ENCODE data around the gene GRAPL. TPM values are rescaled to one million over a fixed set of nuclear protein-coding genes. Genes with fewer than 3 reads are reported as not detected.
"Not testable (repeated sequence)": the region's sequence is repeated elsewhere in the genome, so short reads cannot be mapped to it uniquely, and the experiment has no call there.

GRAPL gene
- total RNA-seq, 1 experiment from 2014 or later: not detected

DNA sequence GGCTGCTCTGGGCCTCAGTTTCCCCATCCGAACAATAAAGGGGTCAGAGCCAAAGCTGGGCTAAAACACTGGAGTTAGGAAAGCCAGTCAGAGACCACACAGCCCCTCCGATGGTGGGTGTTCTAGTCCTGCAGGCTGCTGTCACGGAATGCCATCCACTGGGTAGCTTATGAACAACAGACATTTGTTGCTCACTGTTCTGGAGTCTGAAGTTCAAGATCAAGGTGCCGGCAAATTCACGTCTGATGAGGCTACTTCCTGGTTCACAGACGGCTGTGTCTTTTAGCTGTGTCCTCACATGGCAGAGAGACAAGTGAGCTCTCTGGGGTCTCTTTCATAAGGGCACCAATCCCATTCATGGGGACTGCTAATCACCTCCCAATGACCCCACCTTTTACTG is 9.2 kb downstream of the GRAPL start:
- not testable (repeated sequence) for DNase-seq (ENCODE audit: low read depth)

DNA sequence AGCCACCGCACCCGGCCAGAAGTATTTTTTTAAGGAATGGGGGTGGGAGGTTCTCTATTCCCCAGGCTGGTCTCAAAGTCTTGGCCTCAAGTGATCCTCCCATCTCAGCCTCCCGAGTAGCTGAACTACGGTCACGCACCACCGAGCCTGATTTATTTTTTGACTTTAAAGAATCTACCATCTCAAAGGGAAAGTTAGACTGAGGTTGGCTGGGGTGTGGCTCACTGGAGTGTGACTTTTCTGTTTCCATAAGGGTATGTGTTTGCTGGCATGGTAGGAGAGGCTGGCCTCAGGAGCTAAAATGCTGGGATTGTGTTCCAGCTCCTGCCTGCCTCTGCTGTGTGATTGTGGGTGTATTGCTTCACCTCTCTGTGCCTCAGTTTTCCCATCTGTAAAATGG is 10.6 kb downstream of the GRAPL start:
- DNase-seq (ENCODE audit: low read depth): not testable (repeated sequence)

DNA sequence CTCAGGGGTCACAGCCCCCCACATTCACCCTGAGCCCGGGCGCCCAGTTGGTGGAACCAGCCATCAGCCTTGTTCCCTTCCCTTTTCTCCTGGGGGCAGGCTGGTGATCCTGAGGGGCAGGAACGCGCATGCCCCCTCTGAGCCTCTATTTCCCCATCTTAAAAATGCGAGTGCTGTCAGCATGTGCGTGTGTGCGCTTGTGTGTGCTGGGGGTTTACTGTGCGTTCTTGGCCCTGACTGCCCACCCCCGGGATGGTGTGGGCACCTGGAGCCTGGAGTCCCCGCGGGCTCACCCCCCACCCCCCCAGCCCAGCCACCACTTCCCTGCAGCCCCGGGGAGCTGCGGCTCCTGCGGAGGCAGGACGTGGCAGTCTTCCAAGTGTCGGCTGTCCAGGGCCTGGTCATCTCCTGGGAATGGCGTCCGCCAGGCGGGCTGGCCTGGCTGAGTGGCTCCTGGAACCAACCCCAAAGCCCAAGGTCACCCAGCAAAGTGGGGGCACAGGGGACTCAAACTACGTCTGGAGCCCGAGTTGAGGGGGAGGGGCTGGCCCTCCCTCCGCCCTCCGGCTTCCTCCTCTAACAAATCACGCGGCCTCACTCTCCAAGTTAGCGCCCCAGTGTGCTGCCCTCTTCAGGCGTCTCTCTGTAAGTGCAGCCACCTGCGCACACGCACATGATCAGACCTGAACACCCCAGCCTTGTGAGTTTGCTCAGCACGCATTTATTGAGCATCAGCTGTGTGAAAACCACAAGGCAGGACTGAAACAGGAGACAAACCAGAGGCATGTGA is 14.2 kb downstream of the GRAPL start:
- DNase-seq (ENCODE audit: low read depth): not testable (repeated sequence)

DNA sequence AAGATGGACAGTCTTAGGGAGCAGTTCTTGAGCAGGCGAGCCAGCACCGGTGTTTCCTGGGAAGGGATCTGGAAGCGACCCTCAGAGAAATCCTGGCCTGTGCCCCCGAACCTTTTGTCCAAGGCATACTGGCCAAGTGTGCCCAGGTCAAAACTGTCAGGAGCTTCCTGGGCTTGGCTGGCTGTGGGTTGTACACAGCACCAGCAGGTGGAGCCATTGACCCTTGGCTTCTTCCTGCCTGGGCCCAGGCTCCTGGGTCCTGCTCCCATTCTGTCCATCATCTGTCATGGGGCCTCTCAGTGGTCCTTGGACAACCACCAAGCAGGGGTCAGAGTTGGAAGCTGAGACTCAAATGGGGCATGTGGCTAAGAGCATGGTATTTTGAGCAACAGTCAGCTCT is 15.0 kb downstream of the GRAPL start:
- DNase-seq (ENCODE audit: low read depth): not testable (repeated sequence)

DNA sequence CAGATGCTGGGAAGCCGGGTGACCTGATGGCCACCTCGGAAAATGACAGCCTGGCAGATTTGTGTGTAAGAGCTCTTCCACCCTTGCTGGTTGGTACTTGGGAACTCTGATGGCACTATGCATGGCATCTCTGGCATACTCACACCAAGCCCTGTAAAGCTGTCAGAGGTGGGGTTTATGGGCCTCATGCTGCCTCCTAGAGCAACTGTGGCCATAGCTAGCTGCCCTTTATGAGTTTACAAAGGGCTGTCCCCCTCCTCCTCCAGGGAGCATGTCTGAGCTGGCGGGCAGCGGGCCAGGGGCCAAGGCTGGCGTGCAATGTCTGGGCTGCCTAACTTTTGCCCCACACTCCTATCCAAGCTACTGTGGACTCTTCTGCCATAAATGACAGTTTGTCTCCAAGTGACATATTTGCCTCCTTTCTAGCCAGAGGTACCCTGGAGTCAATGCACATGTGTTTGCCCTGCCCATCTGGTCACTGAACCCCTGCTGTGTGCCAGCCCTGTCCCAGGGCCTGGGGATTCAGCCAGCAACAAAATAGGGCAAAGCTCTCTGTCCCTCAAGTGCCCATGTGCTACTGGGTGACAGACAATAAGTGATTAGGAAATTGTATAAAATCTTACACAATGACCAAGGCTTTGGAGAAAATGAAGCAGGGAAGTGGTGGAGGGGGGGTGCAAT is 15.8 kb downstream of the GRAPL start:
- not testable (repeated sequence) for DNase-seq (ENCODE audit: low read depth)

DNA sequence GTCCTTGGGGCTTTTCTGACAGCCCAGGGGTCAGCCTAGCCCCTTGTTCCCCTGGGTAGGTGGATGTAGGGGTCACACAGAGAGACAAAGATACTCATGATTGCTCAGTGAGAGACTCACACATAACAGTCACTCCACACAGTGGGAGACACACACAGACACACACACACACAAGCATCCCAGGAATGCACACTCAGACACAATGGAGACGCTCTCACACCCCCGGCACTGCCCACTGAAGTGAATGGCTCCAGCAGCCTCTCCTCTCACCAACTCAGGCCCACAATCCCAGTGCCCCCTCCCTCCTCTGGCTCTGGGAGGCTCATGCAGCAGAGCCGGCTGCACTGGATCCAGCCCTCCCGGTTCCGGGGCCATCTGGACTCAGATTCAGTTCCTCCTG is 17.0 kb downstream of the GRAPL start:
- not testable (repeated sequence) for DNase-seq (ENCODE audit: low read depth)

DNA sequence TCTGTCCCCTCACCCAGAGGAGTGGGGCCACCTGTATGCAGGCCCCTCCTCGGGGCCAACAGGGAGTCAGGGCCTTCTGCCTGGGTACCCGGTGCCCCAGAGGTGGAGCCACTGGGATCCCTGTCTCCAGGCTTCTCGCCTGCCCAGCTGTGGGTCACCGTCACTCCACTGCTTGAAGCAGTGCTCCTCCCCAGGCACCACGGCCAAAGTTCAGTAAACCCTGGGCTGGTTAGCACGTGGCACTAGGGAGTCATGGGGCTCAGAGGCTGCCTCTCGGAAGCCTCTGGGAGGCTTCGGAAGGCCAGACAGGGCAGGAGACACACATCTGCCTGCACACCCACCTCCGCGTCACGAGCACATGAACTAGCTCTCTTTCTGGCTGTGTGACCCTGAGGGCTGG is 18.1 kb downstream of the GRAPL start:
- not testable (repeated sequence) for DNase-seq (ENCODE audit: low read depth)

DNA sequence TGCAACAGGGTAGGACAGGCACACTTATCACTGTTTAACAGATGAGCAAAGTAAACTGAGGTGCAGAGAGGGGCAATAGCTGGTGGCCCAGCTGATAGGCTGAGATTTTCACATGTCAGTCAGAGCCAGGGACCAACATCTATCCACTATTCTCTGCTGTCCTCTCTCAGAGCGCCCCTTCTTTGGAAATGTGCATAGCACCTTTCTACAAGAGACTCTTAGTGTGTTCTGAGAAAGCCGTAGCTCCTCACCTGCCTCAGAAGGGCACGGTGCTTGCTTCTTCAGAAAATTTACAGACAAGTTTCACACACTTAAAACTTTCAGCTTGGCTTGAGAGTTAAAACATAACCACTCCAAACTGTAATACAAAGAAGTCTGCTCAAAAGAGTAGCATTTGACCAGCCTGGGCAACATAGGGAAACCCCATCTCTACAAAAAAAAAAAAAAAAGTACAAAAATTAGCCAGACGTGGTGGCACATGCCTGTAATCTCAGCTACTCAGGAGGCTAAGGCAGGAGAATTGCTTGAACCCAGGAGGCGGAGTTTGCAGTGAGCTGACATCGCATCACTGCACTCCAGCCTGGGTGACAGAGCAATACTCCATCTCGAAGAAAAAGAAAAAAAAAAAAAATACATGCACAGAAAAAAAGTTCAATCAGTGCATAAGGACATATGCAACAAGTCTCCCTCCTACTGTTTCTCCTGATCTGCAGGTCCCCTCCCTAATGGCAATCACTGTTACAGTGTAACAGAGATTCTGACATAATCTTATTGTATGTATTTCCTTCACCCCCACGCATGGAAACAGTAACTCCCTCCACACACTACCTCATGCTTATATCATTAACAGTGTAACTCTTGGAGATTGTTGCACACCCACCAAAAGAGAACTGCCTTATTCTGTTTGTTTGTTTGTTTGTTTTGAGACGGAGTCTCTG is 23.6 kb downstream of the GRAPL start:
- not testable (repeated sequence) for DNase-seq (ENCODE audit: low read depth)

DNA sequence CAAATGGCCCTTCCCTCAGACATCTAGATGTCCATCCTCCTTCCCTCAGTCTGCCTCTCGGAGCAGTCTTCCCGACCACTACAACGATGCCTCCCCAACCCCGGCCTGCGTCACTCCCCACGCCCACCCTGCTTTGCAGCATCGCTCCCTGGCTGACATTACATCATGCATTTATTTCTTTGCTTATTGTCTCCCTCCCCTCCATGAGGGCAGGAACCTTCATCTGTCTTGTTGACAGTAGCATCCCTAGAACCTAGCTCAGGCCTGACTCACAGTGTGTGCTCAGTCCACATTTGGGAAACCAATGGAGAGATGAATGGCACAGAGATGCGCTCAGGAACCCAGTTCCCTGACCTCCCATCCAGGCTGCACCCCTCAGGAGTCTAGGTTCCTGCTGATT is 30.2 kb downstream of the GRAPL start:
- DNase-seq (ENCODE audit: low read depth): not testable (repeated sequence)

DNA sequence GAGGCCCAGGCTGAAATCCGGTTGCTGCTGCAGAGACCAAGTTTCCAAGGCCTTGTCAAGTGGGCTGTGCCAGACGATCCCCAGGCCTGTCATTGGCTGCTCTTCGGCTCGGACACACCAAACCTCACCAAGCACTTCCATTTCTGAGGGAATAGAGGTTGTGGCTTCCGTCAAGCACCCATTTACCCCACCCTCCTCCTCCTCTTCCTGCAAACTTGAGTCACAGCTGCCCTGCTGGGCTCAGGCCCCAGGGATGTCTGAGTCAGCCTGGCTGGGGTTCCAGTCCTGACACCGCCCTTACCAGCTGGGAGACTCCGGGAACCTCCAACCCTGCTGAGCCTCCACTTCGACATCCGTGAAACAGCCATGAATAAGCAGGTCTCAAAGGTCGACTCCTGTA is 31.1 kb downstream of the GRAPL start:
- not testable (repeated sequence) for DNase-seq (ENCODE audit: low read depth)

DNA sequence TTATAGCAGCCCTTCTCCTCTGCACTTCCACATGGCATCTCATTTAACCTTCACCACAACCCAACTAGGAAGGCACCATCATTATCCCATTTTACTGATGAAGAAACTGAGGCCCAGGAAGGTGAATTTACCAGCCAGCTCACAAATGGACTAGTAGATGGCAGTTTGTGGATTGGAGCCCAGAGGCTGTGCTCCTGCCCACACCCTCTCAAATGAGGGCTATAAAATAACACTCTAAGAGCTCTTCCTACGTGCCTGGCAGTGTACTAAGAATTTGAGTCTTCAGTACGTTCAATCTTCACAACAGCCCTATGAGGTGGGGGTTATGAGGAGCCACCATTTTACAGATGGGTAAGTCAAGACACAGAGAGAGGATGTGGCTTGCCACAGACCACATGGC is 31.5 kb downstream of the GRAPL start:
- not testable (repeated sequence) for DNase-seq (ENCODE audit: low read depth)

DNA sequence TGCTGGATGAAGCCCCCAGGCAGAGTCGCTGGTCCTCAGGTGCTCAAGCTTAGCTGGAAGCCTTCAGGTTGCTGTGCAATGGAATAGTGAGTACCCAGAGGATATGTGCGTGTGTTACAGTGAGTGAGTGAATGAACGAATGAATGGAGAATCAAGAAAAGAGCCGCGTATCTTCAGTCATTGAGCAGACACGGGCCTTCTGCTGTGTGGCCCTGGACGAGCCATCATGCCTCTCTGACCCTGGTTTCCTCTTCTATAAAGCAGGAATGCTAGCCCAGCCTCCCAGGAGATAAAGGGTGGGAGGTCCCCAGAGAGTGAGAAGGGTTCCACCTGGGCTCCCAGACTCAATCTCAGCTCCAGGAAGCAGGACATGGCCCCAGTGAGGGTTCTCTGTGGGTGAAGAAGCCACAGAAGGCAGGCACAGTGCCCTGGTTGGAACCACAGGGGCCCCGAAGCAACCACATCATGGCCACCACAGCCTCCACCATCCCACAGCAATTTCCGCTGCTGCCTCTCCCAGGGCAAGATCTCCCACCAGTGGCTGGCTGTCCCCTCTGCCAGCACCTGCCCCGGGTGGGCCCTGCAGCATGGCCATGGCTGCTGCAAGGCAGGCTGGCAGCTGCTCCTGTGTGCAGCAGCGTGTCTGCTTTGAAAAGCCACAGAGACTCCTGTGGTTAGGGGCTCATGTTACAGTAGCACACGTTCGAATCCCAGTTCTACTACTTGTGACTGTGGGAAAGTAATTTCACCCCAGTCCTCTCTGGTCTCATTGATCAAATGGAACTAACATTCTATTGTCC is 34.1 kb downstream of the GRAPL start:
- not testable (repeated sequence) for DNase-seq (ENCODE audit: low read depth)

DNA sequence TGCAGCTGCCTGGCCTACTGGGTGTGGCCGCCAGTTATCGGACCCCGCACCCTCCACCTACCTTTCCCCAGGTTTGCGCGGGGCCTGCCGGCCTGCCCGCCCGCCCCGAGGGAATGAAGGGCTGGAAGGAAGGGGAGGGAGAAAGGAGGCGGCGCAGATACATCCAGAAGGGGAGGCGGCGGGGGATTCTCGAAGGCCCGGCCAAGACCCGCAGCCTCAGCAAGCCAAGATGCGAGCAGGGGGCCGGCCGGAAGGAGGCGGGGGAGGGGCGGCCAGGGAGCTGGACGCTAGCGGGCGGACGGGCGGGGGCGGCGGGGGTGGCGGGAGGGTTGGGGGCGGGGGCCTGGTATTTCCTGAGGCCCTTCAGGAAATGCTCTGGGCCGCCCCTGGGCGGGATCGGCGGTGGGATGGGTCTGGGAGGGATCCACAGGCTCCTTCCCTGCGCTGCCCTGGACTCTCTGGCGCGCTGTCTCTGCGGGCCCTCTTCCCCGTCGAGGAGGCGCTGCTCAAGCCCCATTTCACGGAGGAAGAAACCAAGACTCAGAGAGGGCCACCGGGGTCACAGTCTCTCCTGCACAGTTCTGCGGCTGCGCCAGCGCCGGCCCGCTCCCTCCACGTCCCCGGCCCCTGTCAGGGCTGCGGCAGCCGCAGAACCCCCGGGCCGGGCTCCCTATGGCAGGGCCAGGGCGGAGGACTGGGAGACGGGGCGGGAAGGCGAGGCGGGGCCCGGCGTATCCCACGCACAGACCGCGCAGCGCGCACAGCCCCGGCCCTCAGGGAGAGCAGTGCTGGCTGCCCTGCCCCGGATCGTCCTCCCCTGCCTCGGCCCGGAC is 35.2 kb downstream of the GRAPL start:
- DNase-seq (ENCODE audit: low read depth): not testable (repeated sequence)

DNA sequence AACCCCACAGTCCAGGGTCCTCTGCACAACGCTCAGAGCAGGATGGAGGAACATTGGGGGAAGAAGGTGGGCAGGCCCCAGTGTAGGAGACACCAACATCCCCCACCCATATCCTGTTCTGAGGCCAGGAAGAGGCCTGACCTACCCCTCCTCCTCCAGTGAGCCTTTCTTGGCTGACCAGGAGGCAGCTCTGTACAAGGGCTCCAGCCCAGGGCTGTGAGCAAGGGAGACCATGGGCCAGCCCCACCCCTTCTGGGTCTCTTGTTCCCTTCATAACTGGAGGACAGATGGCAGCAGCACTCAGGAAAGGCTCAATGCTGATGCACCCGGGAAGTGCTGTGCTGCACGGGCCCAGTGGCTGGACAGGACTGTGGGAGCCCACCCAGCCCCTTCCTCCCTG is 47.0 kb downstream of the GRAPL start:
- not testable (repeated sequence) for DNase-seq (ENCODE audit: low read depth)

DNA sequence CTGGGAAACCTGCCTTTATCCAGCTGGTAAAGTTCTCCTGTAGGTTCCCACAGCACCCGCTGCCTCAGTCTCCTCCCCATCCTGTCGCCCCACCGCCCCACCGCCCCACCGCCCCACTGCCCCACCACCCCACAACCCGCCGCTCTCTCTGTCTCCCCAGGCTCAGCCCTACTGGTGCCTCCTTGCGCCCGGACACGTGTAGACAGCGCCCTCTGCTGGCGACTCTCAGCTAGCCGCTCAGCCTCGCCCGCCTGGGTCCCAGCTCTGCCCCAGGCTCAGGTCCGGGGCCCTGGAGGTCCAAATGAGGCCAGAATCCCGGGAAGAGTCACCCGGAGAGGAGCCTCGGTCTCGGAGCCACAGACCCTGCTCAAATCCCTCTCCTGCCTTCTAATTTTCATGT is 48.0 kb downstream of the GRAPL start:
- DNase-seq (ENCODE audit: low read depth): not testable (repeated sequence)

DNA sequence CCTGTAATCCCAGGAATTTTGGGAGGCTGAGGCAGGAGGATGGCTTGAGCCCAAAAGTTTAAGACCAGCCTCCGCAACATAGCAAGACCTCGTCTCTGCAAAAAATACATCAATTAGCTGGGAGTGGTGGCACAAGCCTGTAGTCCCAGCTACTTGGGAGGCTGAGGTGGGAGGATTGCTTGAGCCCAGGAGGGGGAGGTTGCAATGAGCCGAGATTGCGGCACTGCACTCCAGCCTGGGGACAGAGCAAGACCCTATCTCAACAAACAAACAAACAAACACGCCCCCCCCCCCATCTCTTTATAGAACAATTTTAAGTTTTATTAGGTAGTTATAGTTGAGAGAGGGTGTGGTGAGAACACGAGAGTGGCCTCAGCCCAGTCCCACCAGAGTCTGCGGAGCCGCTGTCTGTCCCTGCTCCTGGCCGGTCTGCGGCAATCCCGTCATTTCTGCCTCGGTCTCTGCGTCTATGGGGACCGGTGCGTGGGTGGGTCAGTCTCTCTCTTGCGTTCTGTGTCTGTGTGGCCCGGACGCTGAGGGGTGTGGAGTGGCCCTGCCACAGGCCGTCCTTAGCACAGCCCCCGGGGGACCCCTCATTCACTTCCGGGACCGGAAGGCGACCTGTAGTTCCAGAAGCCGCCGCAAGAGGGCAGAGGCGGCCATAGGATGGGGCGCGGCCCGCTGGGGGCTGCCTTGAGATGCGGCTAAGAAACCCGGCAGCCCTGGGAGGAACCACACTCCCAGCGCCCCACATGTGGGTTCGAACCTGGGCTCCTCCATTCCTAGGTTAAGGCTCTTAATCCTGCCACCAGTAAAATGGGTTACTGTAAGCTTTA is 53.9 kb downstream of the GRAPL start:
- not testable (repeated sequence) for DNase-seq (ENCODE audit: low read depth)

DNA sequence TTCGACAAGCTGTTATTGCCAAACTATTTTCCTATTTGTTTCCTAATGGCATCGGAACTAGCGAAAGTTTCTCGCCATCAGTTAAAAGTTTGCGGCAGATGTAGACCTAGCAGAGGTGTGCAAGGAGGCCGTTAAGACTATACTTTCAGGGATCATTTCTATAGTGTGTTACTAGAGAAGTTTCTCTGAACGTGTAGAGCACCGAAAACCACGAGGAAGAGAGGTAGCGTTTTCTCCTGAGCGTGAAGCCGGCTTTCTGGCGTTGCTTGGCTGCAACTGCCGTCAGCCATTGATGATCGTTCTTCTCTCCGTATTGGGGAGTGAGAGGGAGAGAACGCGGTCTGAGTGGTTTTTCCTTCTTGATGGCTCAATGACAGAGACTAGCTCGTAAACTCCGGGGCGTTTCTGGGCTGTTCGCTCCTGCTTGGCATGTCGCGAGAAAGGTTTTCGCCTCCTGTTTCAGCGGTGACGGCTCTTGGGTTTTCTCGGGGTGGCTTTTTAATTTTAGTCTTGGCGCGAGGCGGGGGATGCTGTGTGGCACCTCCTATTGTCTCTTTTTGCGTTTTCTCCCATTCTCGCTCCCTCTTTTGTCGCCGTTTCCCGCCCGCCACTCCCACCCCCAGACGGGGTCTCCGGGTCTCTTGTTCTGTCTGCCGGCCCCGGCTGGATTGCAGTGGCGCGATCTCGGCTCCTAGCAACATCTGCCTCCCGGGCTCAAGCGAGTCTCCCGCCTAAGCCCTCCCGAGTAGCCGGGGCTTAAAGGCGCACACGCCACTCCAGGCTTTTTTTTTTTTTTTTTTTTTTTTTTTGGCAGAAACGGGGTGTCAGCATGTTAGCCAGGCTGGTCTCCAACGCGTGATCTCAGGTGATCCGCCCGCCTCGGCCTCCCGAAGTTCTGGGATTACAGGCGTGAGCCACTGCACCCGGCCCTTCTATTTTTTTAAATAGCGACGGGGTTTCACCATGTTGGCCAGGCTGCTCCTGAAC is 60.8 kb downstream of the GRAPL start:
- DNase-seq (ENCODE audit: low read depth): not testable (repeated sequence)
